HEK293 (cell line): Measurements from ENCODE around the gene COMMD4.

Experiments
- CTCF ChIA-PET: fragments of 350-600 bp; formaldehyde crosslinking; extraction: SDS; loops from one replicate; lab custom pipeline; 2021; ENCODE audit warnings: antibody characterized with exemption; lab: Yijun Ruan, JAX
- POLR2A ChIA-PET: fragments of 300-600 bp; formaldehyde crosslinking; extraction: SDS; loops from one replicate; lab custom pipeline; 2020; ENCODE audit warnings: antibody characterized with exemption, inconsistent platforms; lab: Yijun Ruan, JAX
- H3K27ac ChIP-seq: fragments of 200-500 bp; sonication (Bioruptor generic); 2 replicates; pipeline ENCODE4 v1.5.1; 2014; ENCODE audit warnings: low read depth, low read length, control low read depth, inconsistent platforms; ENCODE audit errors: extremely low read depth
- H3K36me3 ChIP-seq, 2 experiments: fragments of 200-500 bp in 1 of 2; sonication (Bioruptor generic) in 1 of 2; 1 replicate in 1 of 2; 2 replicates in 1 of 2; pipeline ENCODE4 v1.5.1; 2014 to 2017; ENCODE audit warnings: inconsistent platforms in 2 of 2, low read length in 2 of 2; ENCODE audit not compliant: control insufficient read depth in 2 of 2, insufficient read depth in 1 of 2
- H3K4me1 ChIP-seq: fragments of 200-500 bp; sonication (Bioruptor generic); 2 replicates; pipeline ENCODE4 v1.5.1; 2014; ENCODE audit warnings: mild to moderate bottlenecking, low read length, inconsistent platforms; ENCODE audit not compliant: control insufficient read depth, insufficient read depth
- H3K4me3 ChIP-seq: 2 replicates; pipeline ENCODE4 v1.5.1; 2011; ENCODE audit warnings: low read depth, mild to moderate bottlenecking, control low read depth, low read length, moderate library complexity
- H3K9me3 ChIP-seq: fragments of 200-500 bp; sonication (Bioruptor generic); 2 replicates; pipeline ENCODE4 v1.5.1; 2014; ENCODE audit warnings: low read depth, low read length, inconsistent platforms; ENCODE audit not compliant: control insufficient read depth, insufficient read depth
- GFI1B ChIP-seq: fragments of 450-650 bp; formaldehyde crosslinking; IDR thresholded peaks from 2 replicates; pipeline ENCODE4 v1.5.1; 2016; ENCODE audit warnings: missing biosample characterization, missing genetic modification characterization
- KLF17 ChIP-seq: fragments of 450-650 bp; formaldehyde crosslinking; IDR thresholded peaks from 2 replicates; pipeline ENCODE4 v1.5.1; 2016; ENCODE audit warnings: missing biosample characterization, missing genetic modification characterization
- SCRT2 ChIP-seq: fragments of 450-650 bp; formaldehyde crosslinking; IDR thresholded peaks from 2 replicates; pipeline ENCODE4 v1.5.1; 2016; ENCODE audit warnings: missing biosample characterization, missing genetic modification characterization
- SP2 ChIP-seq: fragments of 450-650 bp; formaldehyde crosslinking; IDR thresholded peaks from 2 replicates; pipeline ENCODE4 v1.5.1; 2016; ENCODE audit warnings: missing biosample characterization, missing genetic modification characterization
- ZNF211 ChIP-seq: fragments of 450-650 bp; formaldehyde crosslinking; IDR thresholded peaks from 2 replicates; pipeline ENCODE4 v1.5.1; 2016; ENCODE audit warnings: low read depth, missing biosample characterization, missing genetic modification characterization
- ZNF274 ChIP-seq, 2 experiments: fragments of 200-500 bp in 1 of 2; fragments of 450-650 bp in 1 of 2; sonication (Bioruptor generic) in 1 of 2; formaldehyde crosslinking in 1 of 2; IDR thresholded peaks; 2 replicates each; pipeline versions ENCODE4 v1.5.1 to v1.6.1; 2014 to 2016; ENCODE audit warnings: borderline replicate concordance in 1 of 2, inconsistent platforms in 1 of 2, low read length in 1 of 2, missing biosample characterization in 1 of 2, missing genetic modification characterization in 1 of 2
- ZNF302 ChIP-seq: fragments of 450-650 bp; formaldehyde crosslinking; IDR thresholded peaks from 2 replicates; pipeline ENCODE4 v1.5.1; 2016; ENCODE audit warnings: missing biosample characterization, missing genetic modification characterization, low read depth
- ZNF423 ChIP-seq: fragments of 450-650 bp; formaldehyde crosslinking; IDR thresholded peaks from 2 replicates; pipeline ENCODE4 v1.5.1; 2016; ENCODE audit warnings: missing biosample characterization, missing genetic modification characterization
- ZNF433 ChIP-seq: fragments of 450-650 bp; formaldehyde crosslinking; IDR thresholded peaks from 2 replicates; pipeline ENCODE4 v1.5.1; 2016; ENCODE audit warnings: missing biosample characterization, missing genetic modification characterization, low read depth
- ZNF510 ChIP-seq: fragments of 450-650 bp; formaldehyde crosslinking; IDR thresholded peaks from 2 replicates; pipeline ENCODE4 v1.5.1; 2018; ENCODE audit warnings: mild to moderate bottlenecking, missing genetic modification characterization, missing biosample characterization; ENCODE audit not compliant: insufficient replicate concordance
- ZNF544 ChIP-seq: fragments of 450-650 bp; formaldehyde crosslinking; IDR thresholded peaks from 2 replicates; pipeline ENCODE4 v1.5.0; 2017; ENCODE audit warnings: missing biosample characterization, missing genetic modification characterization
- ZNF621 ChIP-seq: fragments of 450-650 bp; formaldehyde crosslinking; IDR thresholded peaks from 2 replicates; pipeline ENCODE4 v1.5.1; 2017; ENCODE audit warnings: missing biosample characterization, missing genetic modification characterization
- ZNF654 ChIP-seq: fragments of 450-650 bp; formaldehyde crosslinking; IDR thresholded peaks from 2 replicates; pipeline ENCODE4 v1.5.1; 2016; ENCODE audit warnings: low read depth, missing biosample characterization, missing genetic modification characterization
- ZNF677 ChIP-seq: fragments of 450-650 bp; IDR thresholded peaks from 2 replicates; pipeline ENCODE4 v1.5.0; 2018; ENCODE audit warnings: missing biosample characterization, mild to moderate bottlenecking, missing genetic modification characterization, moderate library complexity
- ZNF747 ChIP-seq: fragments of 450-650 bp; formaldehyde crosslinking; IDR thresholded peaks from 2 replicates; pipeline ENCODE4 v1.5.1; 2016; ENCODE audit warnings: missing biosample characterization, missing genetic modification characterization
- ZNF776 ChIP-seq: fragments of 450-650 bp; formaldehyde crosslinking; IDR thresholded peaks from 2 replicates; pipeline ENCODE4 v1.5.0; 2017; ENCODE audit warnings: missing biosample characterization, missing genetic modification characterization, borderline replicate concordance
- TF ChIP-seq, protein P1 (sequence below): fragments of 450-650 bp; formaldehyde crosslinking; IDR thresholded peaks from 2 replicates; pipeline ENCODE4 v1.5.1; 2016; ENCODE audit warnings: missing biosample characterization, missing genetic modification characterization
- TF ChIP-seq, protein P2 (sequence below): fragments of 450-650 bp; formaldehyde crosslinking; IDR thresholded peaks from 2 replicates; pipeline ENCODE4 v1.5.0; 2017; ENCODE audit warnings: missing biosample characterization, missing genetic modification characterization, borderline replicate concordance

The COMMD4 gene

DNA sequence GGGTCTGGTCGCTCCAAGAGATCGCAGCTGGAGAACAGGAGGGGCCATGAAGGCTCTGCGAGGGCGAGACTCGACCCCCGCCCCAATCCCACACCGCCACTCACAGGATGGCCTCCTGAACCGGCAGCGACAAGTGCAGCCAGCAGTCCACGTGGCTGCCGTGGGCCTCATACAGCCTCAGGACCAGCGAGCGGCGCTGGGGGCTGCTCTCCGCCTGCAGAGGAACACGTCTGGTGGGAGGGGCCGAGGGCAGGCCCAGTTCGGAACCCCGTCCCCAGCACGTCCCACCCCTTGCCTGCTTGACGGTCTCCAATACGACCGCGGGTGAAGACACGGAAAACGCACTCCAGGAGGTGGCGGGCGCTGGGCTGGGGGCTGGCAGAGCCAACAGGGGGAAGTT, 20.1 kb downstream of the COMMD4 start:
- Histone ChIP-seq H3K27ac (no peak overlapping the region), H3K9me3 (no peaks in the 10 kb centered on the region), H3K4me3 (no peak overlapping the region), H3K4me1 (no peaks in the 10 kb centered on the region), H3K36me3 (peaks cover 14 to 66% of the 10 kb centered on the region in 2 experiments)
- CTCF ChIA-PET = interaction anchor here (0.7 to 5.8 kb wide), 2 partner anchors 11 to 84 kb away, joined by 4 to 40 read pairs; partner anchors contain the start of gene MAN2C1
- POLR2A ChIA-PET = interaction anchor here (1.4 to 2.0 kb wide), 2 partner anchors 12 to 97 kb away, joined by 3 to 17 read pairs; partner anchors contain the start of gene MAN2C1
- peak; percentile 16; the same call in 1 of the 2 replicates for TF ChIP-seq SP2 (tag by site-specific recombination)
- TF ChIP-seq ZNF423 (tag by site-specific recombination) = no peak
- peak; percentile 86 for TF ChIP-seq SCRT2 (tag by site-specific recombination)

- H3K27ac ChIP-seq = no peak overlapping the region
- H3K4me3 ChIP-seq = no peak overlapping the region
- POLR2A ChIA-PET = interaction anchor here (2.0 kb wide), 1 partner anchor 11 kb away, joined by 17 read pairs; the partner anchor contains the start of gene MAN2C1
- CTCF ChIA-PET = interaction anchor here (0.7 to 5.8 kb wide), 2 partner anchors 11 to 83 kb away, joined by 4 to 40 read pairs; partner anchors contain the start of gene MAN2C1
- no peaks in the 10 kb centered on the region for H3K4me1 ChIP-seq
- TF ChIP-seq ZNF544 = no peak
- TF ChIP-seq ZNF747 (tag by site-specific recombination) = no peak
- no peak for TF ChIP-seq ZNF621
- TF ChIP-seq ZNF654 (tag by site-specific recombination) = no peak
- no peak for TF ChIP-seq ZNF274 (IDR thresholded peaks at IDR 0.05; ENCODE audit: low read length)
- no peak for TF ChIP-seq ZNF274 (tag by site-specific recombination; IDR thresholded peaks at IDR 0.05; ENCODE audit: borderline replicate concordance)
- TF ChIP-seq, protein P1, sequence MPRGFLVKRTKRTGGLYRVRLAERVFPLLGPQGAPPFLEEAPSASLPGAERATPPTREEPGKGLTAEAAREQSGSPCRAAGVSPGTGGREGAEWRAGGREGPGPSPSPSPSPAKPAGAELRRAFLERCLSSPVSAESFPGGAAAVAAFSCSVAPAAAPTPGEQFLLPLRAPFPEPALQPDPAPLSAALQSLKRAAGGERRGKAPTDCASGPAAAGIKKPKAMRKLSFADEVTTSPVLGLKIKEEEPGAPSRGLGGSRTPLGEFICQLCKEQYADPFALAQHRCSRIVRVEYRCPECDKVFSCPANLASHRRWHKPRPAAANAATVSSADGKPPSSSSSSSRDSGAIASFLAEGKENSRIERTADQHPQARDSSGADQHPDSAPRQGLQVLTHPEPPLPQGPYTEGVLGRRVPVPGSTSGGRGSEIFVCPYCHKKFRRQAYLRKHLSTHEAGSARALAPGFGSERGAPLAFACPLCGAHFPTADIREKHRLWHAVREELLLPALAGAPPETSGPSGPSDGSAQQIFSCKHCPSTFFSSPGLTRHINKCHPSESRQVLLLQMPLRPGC (tag by site-specific recombination) = no peak
- TF ChIP-seq ZNF510 (tag by site-specific recombination) = no peak
- H3K36me3 ChIP-seq = peaks cover 9 to 71% of the 10 kb centered on the region in 2 experiments
- H3K9me3 ChIP-seq = no peaks in the 10 kb centered on the region
These were observed 20.7 kb downstream of the COMMD4 start for GRCh38 chr15:75356517-75356916.

GRCh38 chr15:75357976-75358673, 22.3 kb downstream of the COMMD4 start:
- TF ChIP-seq GFI1B = no peak
- no peak for TF ChIP-seq ZNF677 (tag by site-specific recombination)
- TF ChIP-seq, protein P2, sequence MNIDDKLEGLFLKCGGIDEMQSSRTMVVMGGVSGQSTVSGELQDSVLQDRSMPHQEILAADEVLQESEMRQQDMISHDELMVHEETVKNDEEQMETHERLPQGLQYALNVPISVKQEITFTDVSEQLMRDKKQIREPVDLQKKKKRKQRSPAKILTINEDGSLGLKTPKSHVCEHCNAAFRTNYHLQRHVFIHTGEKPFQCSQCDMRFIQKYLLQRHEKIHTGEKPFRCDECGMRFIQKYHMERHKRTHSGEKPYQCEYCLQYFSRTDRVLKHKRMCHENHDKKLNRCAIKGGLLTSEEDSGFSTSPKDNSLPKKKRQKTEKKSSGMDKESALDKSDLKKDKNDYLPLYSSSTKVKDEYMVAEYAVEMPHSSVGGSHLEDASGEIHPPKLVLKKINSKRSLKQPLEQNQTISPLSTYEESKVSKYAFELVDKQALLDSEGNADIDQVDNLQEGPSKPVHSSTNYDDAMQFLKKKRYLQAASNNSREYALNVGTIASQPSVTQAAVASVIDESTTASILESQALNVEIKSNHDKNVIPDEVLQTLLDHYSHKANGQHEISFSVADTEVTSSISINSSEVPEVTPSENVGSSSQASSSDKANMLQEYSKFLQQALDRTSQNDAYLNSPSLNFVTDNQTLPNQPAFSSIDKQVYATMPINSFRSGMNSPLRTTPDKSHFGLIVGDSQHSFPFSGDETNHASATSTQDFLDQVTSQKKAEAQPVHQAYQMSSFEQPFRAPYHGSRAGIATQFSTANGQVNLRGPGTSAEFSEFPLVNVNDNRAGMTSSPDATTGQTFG = no peak
- TF ChIP-seq ZNF302 (tag by site-specific recombination) = no peak
- TF ChIP-seq ZNF776 = no peak
- no peak for TF ChIP-seq ZNF433
- TF ChIP-seq ZNF211 (tag by site-specific recombination) = no peak
- TF ChIP-seq KLF17 (tag by site-specific recombination) = no peak
- Histone ChIP-seq H3K4me3 (no peak overlapping the region), H3K4me1 (no peaks in the 10 kb centered on the region), H3K9me3 (no peaks in the 10 kb centered on the region), H3K27ac (no peak overlapping the region), H3K36me3 (peaks cover 2 to 78% of the 10 kb centered on the region in 2 experiments)
- ChIA-PET POLR2A (interaction anchor here (0.7 to 2.9 kb wide), 2 partner anchors 10 to 12 kb away, joined by 5 to 12 read pairs; partner anchors contain the start of gene MAN2C1), CTCF (interaction anchor here (0.6 kb wide), 1 partner anchor 328 kb away, joined by 5 read pairs; no protein-coding TSS in a partner anchor)
